PC-9 (cell line): ENCODE data around the gene DPH6.

Source experiments
- EZH2 ChIP-seq: fragments of 200-600 bp; sonication (generic); IDR thresholded peaks from 2 replicates; pipeline ENCODE4 v1.8.0; 2017; ENCODE audit warnings: antibody characterized with exemption, low read depth
- TF ChIP-seq, protein P1 (sequence below): fragments of 200-600 bp; sonication (generic); conservative IDR thresholded peaks from 2 replicates; pipeline ENCODE4 v1.6.1; 2017; ENCODE audit warnings: mixed run types, antibody characterized with exemption, mild to moderate bottlenecking, moderate library complexity

GRCh38 chr15:35466476-35466875 lies 79.5 kb downstream of the DPH6 start:
- TF ChIP-seq, protein P1, sequence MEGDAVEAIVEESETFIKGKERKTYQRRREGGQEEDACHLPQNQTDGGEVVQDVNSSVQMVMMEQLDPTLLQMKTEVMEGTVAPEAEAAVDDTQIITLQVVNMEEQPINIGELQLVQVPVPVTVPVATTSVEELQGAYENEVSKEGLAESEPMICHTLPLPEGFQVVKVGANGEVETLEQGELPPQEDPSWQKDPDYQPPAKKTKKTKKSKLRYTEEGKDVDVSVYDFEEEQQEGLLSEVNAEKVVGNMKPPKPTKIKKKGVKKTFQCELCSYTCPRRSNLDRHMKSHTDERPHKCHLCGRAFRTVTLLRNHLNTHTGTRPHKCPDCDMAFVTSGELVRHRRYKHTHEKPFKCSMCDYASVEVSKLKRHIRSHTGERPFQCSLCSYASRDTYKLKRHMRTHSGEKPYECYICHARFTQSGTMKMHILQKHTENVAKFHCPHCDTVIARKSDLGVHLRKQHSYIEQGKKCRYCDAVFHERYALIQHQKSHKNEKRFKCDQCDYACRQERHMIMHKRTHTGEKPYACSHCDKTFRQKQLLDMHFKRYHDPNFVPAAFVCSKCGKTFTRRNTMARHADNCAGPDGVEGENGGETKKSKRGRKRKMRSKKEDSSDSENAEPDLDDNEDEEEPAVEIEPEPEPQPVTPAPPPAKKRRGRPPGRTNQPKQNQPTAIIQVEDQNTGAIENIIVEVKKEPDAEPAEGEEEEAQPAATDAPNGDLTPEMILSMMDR = no peak
- no peak for TF ChIP-seq EZH2
